Stimulated activated CD4-positive, alpha-beta T cell treated with anti-CD3 and anti-CD28 coated beads, TNF-alpha, amount 100 ng/mL, for 24 hours (primary cell): ENCODE results near the gene C17orf50.
A peak's percentile ranks its signal among the peaks of the same experiment; 100 is the strongest.

Experiments
- DNase-seq, 3 experiments: peaks; one replicate each; pipeline ENCODE4 v3.0.0-alpha.2; 2020; ENCODE audit warnings: low read depth in 3 of 3

C17orf50 gene

GRCh38 chr17:35752945-35753764, 7.5 kb upstream of the C17orf50 start, which contains the start of gene GAS2L2:
Gene GAS2L2 (minus strand): TSS chr17:35753239. CDS start chr17:35752850, 389 bp downstream.
- no peak for DNase-seq

GRCh38 chr17:35757243-35757642, 3.4 kb upstream of the C17orf50 start:
- no peak for DNase-seq

- no peak for DNase-seq
Observed at GRCh38 chr17:35761601-35762000, 914 bp downstream of the C17orf50 start.

GRCh38 chr17:35763767-35764122, 3.1 kb downstream of the C17orf50 start:
- no peak for DNase-seq

- peak; percentile 66 to 88 (median 72) for DNase-seq
Observed at GRCh38 chr17:35764123-35764991, 3.7 kb downstream of the C17orf50 start.

GRCh38 chr17:35765086-35765710, 4.5 kb downstream of the C17orf50 start:
- no peak for DNase-seq

GRCh38 chr17:35765756-35766488, 5.2 kb downstream of the C17orf50 start:
- no peak for DNase-seq

- no peak for DNase-seq
Observed at GRCh38 chr17:35766489-35766877, 5.8 kb downstream of the C17orf50 start.

- DNase-seq = no peak
Observed at GRCh38 chr17:35766903-35767510, 6.3 kb downstream of the C17orf50 start.

GRCh38 chr17:35768797-35769196, 8.1 kb downstream of the C17orf50 start:
- no peak for DNase-seq

GRCh38 chr17:35769895-35770486, 9.3 kb downstream of the C17orf50 start:
- DNase-seq = no peak

GRCh38 chr17:35773129-35773528, 12.4 kb downstream of the C17orf50 start:
- no peak for DNase-seq

GRCh38 chr17:35773679-35774425, 13.2 kb downstream of the C17orf50 start:
- DNase-seq = no peak

GRCh38 chr17:35774499-35774898, 13.8 kb downstream of the C17orf50 start:
- DNase-seq = no peak

- no peak for DNase-seq
Observed at GRCh38 chr17:35775039-35775438, 14.4 kb downstream of the C17orf50 start.

GRCh38 chr17:35775583-35775982, 14.9 kb downstream of the C17orf50 start:
- no peak for DNase-seq

GRCh38 chr17:35778641-35779196, 18.0 kb downstream of the C17orf50 start:
- no peak for DNase-seq

- DNase-seq = no peak
Observed at GRCh38 chr17:35780950-35781349, 20.3 kb downstream of the C17orf50 start.

- DNase-seq = no peak
Observed at GRCh38 chr17:35784895-35785294, 24.2 kb downstream of the C17orf50 start.

- DNase-seq = no peak
Observed at GRCh38 chr17:35786941-35787432, 26.3 kb downstream of the C17orf50 start.
